ENCODE results near the gene MAB21L4. TPM values are rescaled to one million over a fixed set of nuclear protein-coding genes. Genes with fewer than 3 reads are reported as not detected.

Gene MAB21L4
- total RNA-seq, 2 donors from 2014 or later: 0.31 TPM; not detected in 1

DNA sequence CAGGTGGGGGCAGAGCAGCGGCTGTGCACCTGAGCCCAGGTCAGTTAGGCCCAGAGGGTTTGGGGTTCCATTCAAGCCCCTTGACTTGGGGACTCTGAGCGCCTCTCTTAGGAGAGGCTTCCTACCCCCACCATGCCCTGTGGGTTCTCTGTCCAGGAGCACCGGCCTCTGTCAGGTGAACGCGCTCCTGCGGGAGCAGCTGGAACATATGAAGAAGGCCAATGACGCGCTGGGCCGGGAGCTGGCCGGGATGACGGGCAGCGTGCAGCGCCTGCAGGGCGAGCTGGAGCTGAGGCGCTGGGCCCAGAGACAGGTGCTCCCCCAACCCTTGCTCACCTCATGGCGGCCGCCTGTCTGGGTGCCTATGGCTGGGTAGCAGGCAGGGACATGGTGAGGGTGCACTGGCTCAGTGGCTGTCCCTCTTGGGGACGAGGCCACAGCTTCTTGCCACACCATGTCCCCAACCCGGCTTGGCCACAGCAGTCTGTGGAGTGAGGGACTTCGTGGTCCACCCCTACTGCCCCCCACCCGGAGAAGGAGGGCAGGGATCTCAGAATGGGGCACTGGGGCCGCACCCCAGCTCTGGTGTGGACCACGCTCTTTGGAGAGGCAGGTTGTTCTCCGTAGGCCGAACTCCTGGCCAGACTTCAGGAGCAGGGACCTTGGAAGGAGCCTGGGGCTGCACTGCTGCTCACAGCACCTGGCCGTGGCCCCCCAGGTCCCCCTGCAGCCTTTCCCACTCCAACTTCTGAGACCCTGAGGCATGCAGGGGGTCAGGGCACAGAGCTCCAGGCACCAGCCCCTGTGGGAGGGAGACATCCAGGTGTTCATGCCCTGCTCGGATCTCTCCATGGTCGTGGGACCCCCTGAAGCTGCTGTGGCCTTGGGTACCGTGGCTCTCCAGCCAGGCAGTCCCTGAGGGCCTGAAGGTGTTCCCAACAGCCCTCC, 29.9 kb upstream of the MAB21L4 start:
- TF ChIP-seq, protein P1, sequence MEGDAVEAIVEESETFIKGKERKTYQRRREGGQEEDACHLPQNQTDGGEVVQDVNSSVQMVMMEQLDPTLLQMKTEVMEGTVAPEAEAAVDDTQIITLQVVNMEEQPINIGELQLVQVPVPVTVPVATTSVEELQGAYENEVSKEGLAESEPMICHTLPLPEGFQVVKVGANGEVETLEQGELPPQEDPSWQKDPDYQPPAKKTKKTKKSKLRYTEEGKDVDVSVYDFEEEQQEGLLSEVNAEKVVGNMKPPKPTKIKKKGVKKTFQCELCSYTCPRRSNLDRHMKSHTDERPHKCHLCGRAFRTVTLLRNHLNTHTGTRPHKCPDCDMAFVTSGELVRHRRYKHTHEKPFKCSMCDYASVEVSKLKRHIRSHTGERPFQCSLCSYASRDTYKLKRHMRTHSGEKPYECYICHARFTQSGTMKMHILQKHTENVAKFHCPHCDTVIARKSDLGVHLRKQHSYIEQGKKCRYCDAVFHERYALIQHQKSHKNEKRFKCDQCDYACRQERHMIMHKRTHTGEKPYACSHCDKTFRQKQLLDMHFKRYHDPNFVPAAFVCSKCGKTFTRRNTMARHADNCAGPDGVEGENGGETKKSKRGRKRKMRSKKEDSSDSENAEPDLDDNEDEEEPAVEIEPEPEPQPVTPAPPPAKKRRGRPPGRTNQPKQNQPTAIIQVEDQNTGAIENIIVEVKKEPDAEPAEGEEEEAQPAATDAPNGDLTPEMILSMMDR (IDR thresholded peaks at IDR 0.05): no peak
- no peak overlapping the region for H3K27ac ChIP-seq
- H3K4me1 ChIP-seq: no peaks in the 10 kb centered on the region
- H3K9me3 ChIP-seq: peaks cover 0 to 8% of the 10 kb centered on the region in 2 donors
- H3K36me3 ChIP-seq: no peaks in the 10 kb centered on the region
- H3K4me3 ChIP-seq: no peak overlapping the region
- no peaks in the 10 kb centered on the region for H3K27me3 ChIP-seq
- DNase-seq (ENCODE audit: low spot score): peak; percentile 57

DNA sequence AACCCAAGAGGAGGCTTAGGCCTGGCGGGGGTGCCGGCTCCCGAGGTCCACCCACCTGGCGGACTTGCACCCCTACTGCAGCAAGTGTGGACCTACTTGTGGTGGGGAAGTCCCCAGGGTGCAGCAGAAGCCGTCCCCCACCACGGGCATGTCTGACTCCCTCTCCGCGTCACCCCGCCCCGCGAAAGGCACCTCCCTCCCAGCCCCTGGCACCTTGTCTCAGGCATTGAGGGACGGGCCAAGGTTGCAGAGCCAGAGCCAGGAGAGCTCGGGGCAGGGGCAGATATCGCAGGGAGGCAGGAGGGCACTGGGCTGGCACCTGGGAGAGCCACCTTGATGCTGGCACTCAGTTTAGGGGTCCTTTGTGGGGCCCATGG, 29.2 kb upstream of the MAB21L4 start:
- no peaks in the 10 kb centered on the region for H3K27me3 ChIP-seq
- H3K4me3 ChIP-seq: no peak overlapping the region
- H3K4me1 ChIP-seq: no peaks in the 10 kb centered on the region
- peak; percentile 42 for DNase-seq (ENCODE audit: low spot score)
- H3K27ac ChIP-seq: no peak overlapping the region
- TF ChIP-seq, protein P1 (IDR thresholded peaks at IDR 0.05): no peak
- no peaks in the 10 kb centered on the region for H3K36me3 ChIP-seq
- H3K9me3 ChIP-seq: peaks cover 0 to 8% of the 10 kb centered on the region in 2 donors

DNA sequence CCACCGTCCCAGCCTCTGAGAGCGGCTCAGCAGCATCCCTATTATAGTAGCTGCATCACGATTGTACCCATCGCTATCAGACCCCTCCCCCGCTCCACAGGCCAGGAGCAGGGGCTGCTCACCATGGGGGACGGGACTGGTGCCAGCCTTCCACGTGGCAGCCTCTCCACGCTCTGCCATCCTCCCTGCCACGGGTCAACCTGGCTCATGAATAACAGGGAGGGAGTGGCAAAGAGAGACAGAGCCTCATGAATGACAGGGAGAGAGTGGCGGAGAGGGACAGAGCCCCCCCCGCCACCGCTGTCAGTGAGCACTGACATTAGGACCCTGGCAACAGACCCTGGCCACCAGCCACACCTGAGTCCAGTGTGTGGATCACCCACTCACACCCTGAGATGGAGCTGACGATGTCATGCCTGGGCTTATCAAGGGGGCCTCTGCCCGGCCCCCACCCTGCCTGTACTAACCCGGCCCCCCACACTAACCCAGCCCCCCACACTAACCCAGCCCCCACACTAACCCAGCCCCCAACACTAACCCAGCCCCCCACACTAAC, 27.1 kb upstream of the MAB21L4 start:
- Histone ChIP-seq H3K27ac (no peak overlapping the region), H3K9me3 (peaks cover 0 to 7% of the 10 kb centered on the region in 2 donors), H3K27me3 (no peaks in the 10 kb centered on the region), H3K4me3 (no peak overlapping the region), H3K36me3 (no peaks in the 10 kb centered on the region), H3K4me1 (no peaks in the 10 kb centered on the region)
- TF ChIP-seq, protein P1 (IDR thresholded peaks at IDR 0.05): no peak
- peak; percentile 47 for DNase-seq (ENCODE audit: low spot score)

DNA sequence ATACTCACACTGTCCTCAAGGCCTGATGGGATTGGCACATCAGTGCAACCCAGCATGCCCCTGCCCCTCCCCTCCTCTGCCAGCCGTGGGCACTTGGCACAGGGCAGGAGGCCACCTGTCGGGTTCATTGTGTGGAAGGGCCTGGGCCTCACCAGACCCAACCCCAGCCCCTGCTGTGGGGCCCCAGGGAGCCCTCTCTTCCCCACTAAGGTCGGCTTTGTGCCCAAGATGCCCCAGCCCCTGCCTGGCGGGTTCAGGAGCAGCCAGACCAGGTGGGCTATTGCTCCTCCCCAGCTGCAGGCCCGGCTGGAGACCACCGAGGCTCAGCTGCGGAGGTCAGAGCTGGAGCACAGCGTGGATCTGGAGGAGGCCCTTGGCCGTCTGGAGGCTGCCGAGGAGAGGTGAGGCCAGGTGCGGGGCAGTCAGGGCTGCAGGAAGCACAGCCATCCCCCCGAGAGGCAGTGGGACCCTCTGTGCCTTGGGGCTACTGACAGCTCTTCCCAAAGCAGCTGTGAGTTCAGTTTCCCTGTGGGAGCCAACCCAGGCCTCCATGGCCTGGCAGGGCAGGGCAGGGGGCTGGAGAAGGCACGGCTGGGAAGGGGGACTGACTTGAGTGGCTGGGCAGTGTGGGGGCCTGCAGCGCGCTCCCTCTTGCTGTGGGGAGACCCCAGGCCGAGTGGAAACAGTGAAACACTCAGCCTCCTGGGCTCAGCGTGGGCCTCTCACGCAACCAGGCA, 26.5 kb upstream of the MAB21L4 start:
- no peaks in the 10 kb centered on the region for H3K36me3 ChIP-seq
- no peaks in the 10 kb centered on the region for H3K27me3 ChIP-seq
- no peak overlapping the region for H3K27ac ChIP-seq
- peak; percentile 54 for DNase-seq (ENCODE audit: low spot score)
- peaks cover 0 to under 1% of the 10 kb centered on the region in 2 donors for H3K9me3 ChIP-seq
- TF ChIP-seq, protein P1 (IDR thresholded peaks at IDR 0.05): no peak
- peaks cover 0 to 5% of the 10 kb centered on the region in 2 donors for H3K4me1 ChIP-seq
- H3K4me3 ChIP-seq: no peak overlapping the region

DNA sequence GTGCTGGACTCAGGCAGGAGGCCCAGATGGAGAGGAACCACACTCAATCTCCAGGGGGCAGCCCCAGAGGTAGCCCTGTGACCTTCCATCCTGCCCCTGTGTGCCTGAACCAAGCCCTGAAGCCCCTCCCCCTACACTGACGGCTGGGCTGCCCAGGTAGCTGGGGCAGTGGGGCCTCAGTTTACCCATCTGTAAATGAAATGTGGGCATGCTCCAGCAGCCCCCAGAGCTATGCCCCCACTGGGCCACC, 26.0 kb upstream of the MAB21L4 start:
- TF ChIP-seq, protein P1 (IDR thresholded peaks at IDR 0.05): no peak
- Histone ChIP-seq H3K9me3 (no peaks in the 10 kb centered on the region), H3K27me3 (no peaks in the 10 kb centered on the region), H3K36me3 (no peaks in the 10 kb centered on the region), H3K4me1 (peaks cover 0 to 9% of the 10 kb centered on the region in 2 donors), H3K27ac (no peak overlapping the region), H3K4me3 (no peak overlapping the region)
- peak; percentile 44 for DNase-seq (ENCODE audit: low spot score)

Measured in right atrium auricular region (tissue), 2 donors.